Nephron progenitor cell (in vitro differentiated cells): ENCODE measurements around the gene OR10G3.

Experiments
- DNase-seq: peaks from one replicate; pipeline ENCODE4 v3.0.0; 2021
- H3K27ac Mint-ChIP-seq: 2 replicates; pipeline ENCODE4 v1.8.0; 2021; ENCODE audit warnings: mild to moderate bottlenecking, moderate library complexity, mixed read lengths
- H3K27me3 Mint-ChIP-seq: 2 replicates; pipeline ENCODE4 v1.8.0; 2021; ENCODE audit warnings: mild to moderate bottlenecking, low read depth, mixed read lengths; ENCODE audit not compliant: poor library complexity
- H3K36me3 Mint-ChIP-seq: 2 replicates; pipeline ENCODE4 v1.8.0; 2021; ENCODE audit warnings: low read depth, mixed read lengths
- H3K4me1 Mint-ChIP-seq: 2 replicates; pipeline ENCODE4 v1.8.0; 2021; ENCODE audit warnings: mixed read lengths
- H3K4me3 Mint-ChIP-seq: 2 replicates; pipeline ENCODE4 v1.8.0; 2021; ENCODE audit warnings: mild to moderate bottlenecking, moderate library complexity, mixed read lengths
- H3K9me3 Mint-ChIP-seq: 2 replicates; pipeline ENCODE4 v1.8.0; 2021; ENCODE audit warnings: mild to moderate bottlenecking, moderate library complexity, mixed read lengths
- CTCF ChIP-seq: fragments of 200-600 bp; sonication (generic); IDR thresholded peaks from 2 replicates; pipeline ENCODE4 v1.5.0; 2021; ENCODE audit warnings: antibody characterized with exemption

OR10G3 gene

GRCh38 chr14:21520767-21521166 is 59.1 kb downstream of the OR10G3 start:
- H3K36me3 Mint-ChIP-seq = peaks cover 61% of the 10 kb centered on the region
- no peak overlapping the region for H3K27ac Mint-ChIP-seq
- H3K27me3 Mint-ChIP-seq = peaks cover 5% of the 10 kb centered on the region
- H3K4me1 Mint-ChIP-seq = peaks cover 62% of the 10 kb centered on the region
- no peaks in the 10 kb centered on the region for H3K9me3 Mint-ChIP-seq
- no peak overlapping the region for H3K4me3 Mint-ChIP-seq
- DNase-seq = no peak
- no peak for TF ChIP-seq CTCF

DNA sequence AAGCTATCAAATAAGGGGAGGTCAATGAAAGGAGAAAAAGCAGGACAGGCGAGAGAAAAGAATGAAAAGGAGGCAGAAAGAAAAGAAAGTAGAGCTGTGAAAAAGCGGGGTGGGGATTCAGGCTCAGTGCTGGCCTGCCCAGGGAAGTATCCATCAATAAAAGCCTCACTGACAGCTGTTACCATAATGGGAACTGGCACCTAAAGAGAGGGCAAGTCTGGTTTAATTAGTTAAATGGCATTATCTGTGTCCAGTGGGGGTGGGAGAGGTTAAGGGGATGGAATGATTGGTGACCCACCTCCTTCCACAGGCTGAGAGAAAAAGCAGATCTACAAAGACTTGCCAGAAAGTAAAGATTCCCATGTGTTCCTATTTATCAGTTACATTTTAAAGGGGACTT is 61.2 kb downstream of the OR10G3 start:
- Mint-ChIP-seq H3K27ac (peak overlapping the region; percentile 79), H3K4me3 (no peak overlapping the region)

More for the DNA sequence above, 61.2 kb downstream of the OR10G3 start:
- H3K36me3 Mint-ChIP-seq = peaks cover 42% of the 10 kb centered on the region
- H3K27me3 Mint-ChIP-seq = peaks cover 10% of the 10 kb centered on the region
- peaks cover 47% of the 10 kb centered on the region for H3K4me1 Mint-ChIP-seq
- TF ChIP-seq CTCF = no peak
- DNase-seq = no peak
- H3K9me3 Mint-ChIP-seq = no peaks in the 10 kb centered on the region
